H1 (cell line): ENCODE data around the gene TBX21. TPM values are rescaled to one million over a fixed set of nuclear protein-coding genes. Genes with fewer than 3 reads are reported as not detected.

Source experiments
- CTCF ChIA-PET: fragments of 300-600 bp; sonication (Branson Sonifier 250); formaldehyde crosslinking; loops from one replicate; lab custom pipeline; 2021; ENCODE audit not compliant: partially characterized antibody; lab: Charles Lee
- POLR2A ChIA-PET: fragments of 300-600 bp; sonication (Branson Sonifier 250); formaldehyde crosslinking; loops from one replicate; lab custom pipeline; 2021; ENCODE audit warnings: inconsistent platforms; ENCODE audit not compliant: partially characterized antibody; lab: Charles Lee
- DNase-seq, 2 experiments: peaks; one replicate each; pipeline versions ENCODE4 v3.0.0 to v3.0.0-alpha.2; 2010 to 2022; ENCODE audit warnings: low spot score in 2 of 2, low read depth in 1 of 2, mixed read lengths in 1 of 2
- FAIRE-seq: peaks from 2 replicates; lab custom pipeline; 2011; peaks lifted over from hg19 to GRCh38; lab: Jason Lieb, UNC
- H2AFZ ChIP-seq: 2 replicates; pipeline ENCODE4 v1.8.1; 2012; ENCODE audit warnings: low read length, inconsistent platforms
- H2AK5ac ChIP-seq: 2 replicates; pipeline ENCODE4 v1.6.1; 2013; ENCODE audit warnings: low read depth, low read length
- H2BK120ac ChIP-seq: replicated peaks from 2 replicates; pipeline ENCODE3; 2013; ENCODE audit warnings: low read depth, low read length, inconsistent platforms
- H2BK12ac ChIP-seq: 2 replicates; pipeline ENCODE4 v1.6.1; 2013; ENCODE audit warnings: low read depth, low read length
- H2BK15ac ChIP-seq: 2 replicates; pipeline ENCODE4 v1.6.1; 2013; ENCODE audit warnings: low read length
- H2BK20ac ChIP-seq: 2 replicates; pipeline ENCODE4 v1.6.1; 2013; ENCODE audit warnings: low read length
- H2BK5ac ChIP-seq: 2 replicates; pipeline ENCODE4 v1.6.1; 2013; ENCODE audit warnings: low read depth, low read length
- H3K14ac ChIP-seq: 2 replicates; pipeline ENCODE4 v1.6.1; 2013; ENCODE audit warnings: inconsistent platforms; ENCODE audit not compliant: insufficient read length
- H3K18ac ChIP-seq: 2 replicates; pipeline ENCODE4 v1.6.1; 2013; ENCODE audit warnings: low read length; ENCODE audit errors: extremely low read depth
- H3K23ac ChIP-seq: 2 replicates; pipeline ENCODE4 v1.6.1; 2013; ENCODE audit warnings: inconsistent platforms; ENCODE audit not compliant: insufficient read length
- H3K23me2 ChIP-seq: 2 replicates; pipeline ENCODE4 v1.6.1; 2013; ENCODE audit warnings: low read depth, low read length
- H3K27ac ChIP-seq: 2 replicates; pipeline ENCODE4 v1.6.1; 2011; ENCODE audit warnings: low read depth, low read length, inconsistent platforms
- H3K27me3 ChIP-seq, 4 experiments: replicated peaks in 1 of 4; 1 replicate in 1 of 4; 2 replicates in 3 of 4; pipeline versions ENCODE4 v1.6.1 to v1.8.1; 2011 to 2013; ENCODE audit warnings: low read length in 3 of 4, mild to moderate bottlenecking in 3 of 4, inconsistent platforms in 2 of 4, mixed read lengths in 2 of 4, moderate library complexity in 1 of 4; ENCODE audit not compliant: control insufficient read depth in 3 of 4, insufficient read depth in 3 of 4; ENCODE audit errors: extremely low read depth in 1 of 4
- H3K36me3 ChIP-seq, 4 experiments: 2 replicates each; pipeline versions ENCODE4 v1.6.1 to v1.8.1; 2011 to 2013; ENCODE audit warnings: mild to moderate bottlenecking in 4 of 4, low read length in 3 of 4, moderate library complexity in 2 of 4, control low read depth in 1 of 4, inconsistent platforms in 1 of 4; ENCODE audit not compliant: insufficient read depth in 4 of 4, control insufficient read depth in 2 of 4
- H3K4ac ChIP-seq: replicated peaks from 2 replicates; pipeline ENCODE3; 2013; ENCODE audit warnings: low read length, low read depth, mixed read lengths, inconsistent platforms; ENCODE audit not compliant: insufficient read length
- H3K4me1 ChIP-seq, 4 experiments: replicated peaks in 1 of 4; 1 replicate in 1 of 4; 2 replicates in 3 of 4; pipeline versions ENCODE4 v1.6.1 to v1.8.1; 2011 to 2013; ENCODE audit warnings: low read length in 3 of 4, inconsistent platforms in 2 of 4, mixed read lengths in 1 of 4; ENCODE audit not compliant: insufficient read depth in 4 of 4, control insufficient read depth in 3 of 4
- H3K4me2 ChIP-seq, 2 experiments: 2 replicates each; pipeline versions ENCODE4 v1.6.1 to v1.8.1; 2011 to 2013; ENCODE audit warnings: low read depth in 2 of 2, low read length in 2 of 2, control low read depth in 1 of 2, inconsistent platforms in 1 of 2, mild to moderate bottlenecking in 1 of 2; ENCODE audit not compliant: insufficient read depth in 1 of 2
- H3K4me3 ChIP-seq, 4 experiments: fragments of 200-600, 300-600 bp in 1 of 4; sonication (generic), shearing (Covaris generic), sonication (Bioruptor Twin) in 1 of 4; 2 replicates each; pipeline versions ENCODE4 v1.5.1 to v1.8.1; 2011 to 2016; ENCODE audit warnings: low read length in 4 of 4, low read depth in 3 of 4, control low read depth in 2 of 4, inconsistent platforms in 2 of 4, mild to moderate bottlenecking in 2 of 4, mixed read lengths in 1 of 4, moderate library complexity in 1 of 4; ENCODE audit not compliant: insufficient read depth in 2 of 4; ENCODE audit errors: extremely low read depth in 1 of 4
- H3K56ac ChIP-seq: replicated peaks from 2 replicates; pipeline ENCODE3; 2013; ENCODE audit warnings: low read depth, mild to moderate bottlenecking, mixed read lengths, low read length, inconsistent platforms; ENCODE audit not compliant: insufficient read length
- H3K79me1 ChIP-seq: 2 replicates; pipeline ENCODE4 v1.6.1; 2013; ENCODE audit warnings: low read depth, low read length, control low read depth
- H3K79me2 ChIP-seq, 2 experiments: 2 replicates each; pipeline versions ENCODE4 v1.6.1 to v1.8.1; 2012 to 2013; ENCODE audit warnings: low read length in 2 of 2, mild to moderate bottlenecking in 2 of 2, inconsistent platforms in 1 of 2; ENCODE audit not compliant: insufficient read depth in 2 of 2, control insufficient read depth in 1 of 2
- H3K9ac ChIP-seq, 4 experiments: replicated peaks in 1 of 4; 1 replicate in 1 of 4; 2 replicates in 3 of 4; pipeline versions ENCODE4 v1.6.1 to v1.8.1; 2011 to 2013; ENCODE audit warnings: low read depth in 3 of 4, low read length in 3 of 4, control low read depth in 2 of 4, mild to moderate bottlenecking in 2 of 4, moderate library complexity in 2 of 4, inconsistent platforms in 1 of 4; ENCODE audit errors: extremely low read depth in 1 of 4
- H3K9me3 ChIP-seq, 2 experiments: 2 replicates each; pipeline versions ENCODE4 v1.6.1 to v1.8.1; 2012 to 2013; ENCODE audit warnings: mild to moderate bottlenecking in 2 of 2, moderate library complexity in 2 of 2, control low read depth in 1 of 2, inconsistent platforms in 1 of 2, low read depth in 1 of 2, low read length in 1 of 2, mixed read lengths in 1 of 2; ENCODE audit not compliant: insufficient read depth in 2 of 2
- H4K20me1 ChIP-seq, 2 experiments: replicated peaks in 1 of 2; 2 replicates each; pipeline versions ENCODE3 to v1.8.1; 2011 to 2013; ENCODE audit warnings: inconsistent platforms in 2 of 2, low read length in 2 of 2, mild to moderate bottlenecking in 1 of 2; ENCODE audit not compliant: insufficient read depth in 2 of 2, control insufficient read depth in 1 of 2
- H4K5ac ChIP-seq: 2 replicates; pipeline ENCODE4 v1.6.1; 2013; ENCODE audit warnings: low read length, low read depth, mixed read lengths, inconsistent platforms; ENCODE audit not compliant: insufficient read length
- H4K8ac ChIP-seq: 2 replicates; pipeline ENCODE4 v1.8.0; 2013; ENCODE audit warnings: mild to moderate bottlenecking, moderate library complexity, low read length, inconsistent platforms; ENCODE audit not compliant: insufficient read depth; ENCODE audit errors: extremely low read depth
- H4K91ac ChIP-seq: replicated peaks from 2 replicates; pipeline ENCODE3; 2013; ENCODE audit warnings: low read length, mixed read lengths, inconsistent platforms; ENCODE audit not compliant: insufficient read length
- GTF2F1 ChIP-seq: IDR thresholded peaks from 2 replicates; pipeline ENCODE4 v1.6.1; 2012; ENCODE audit warnings: low read depth, low read length, improper control_type of control experiment, borderline replicate concordance
- JUN ChIP-seq: IDR thresholded peaks from 2 replicates; pipeline ENCODE4 v1.6.1; 2011; ENCODE audit warnings: low read depth, mild to moderate bottlenecking, improper control_type of control experiment, low read length
- NRF1 ChIP-seq: IDR thresholded peaks from 2 replicates; pipeline ENCODE4 v1.6.1; 2011; ENCODE audit warnings: mild to moderate bottlenecking, low read depth, low read length, improper control_type of control experiment
- WGBS, 2 experiments: shearing (Covaris generic) in 1 of 2; methylation state at CpG; one replicate each; pipeline versions ENCODE4 v1.1.6 to v1.1.7; 2013 to 2015; ENCODE audit warnings: low lambda C conversion rate in 2 of 2, mixed read lengths in 2 of 2, inconsistent platforms in 1 of 2, low coverage in 1 of 2, missing lambda C conversion rate in 1 of 2; ENCODE audit not compliant: insufficient replicate concordance in 2 of 2, insufficient coverage in 1 of 2, insufficient read length in 1 of 2; ENCODE audit errors: extremely low coverage in 1 of 2, missing lambda C conversion rate in 1 of 2; 5-methylcytosine and 5-hydroxymethylcytosine counted together
- polyA plus RNA-seq, 7 experiments: library from polyadenylated mRNA; depleted of rRNA in 3 of 7; stranded (reverse) in 5 of 7; unstranded in 2 of 7; fragments of >200 nt in 5 of 7; fragments of 200-250 nt in 2 of 7; gene quantifications; 1 replicate in 5 of 7; 2 replicates in 1 of 7; 4 replicates in 1 of 7; pipeline versions ENCODE4 v1.2.1 to v1.2.3, GENCODE V29; 2011 to 2013; ENCODE audit warnings: missing spikeins in 2 of 7, mixed read lengths in 2 of 7
- total RNA-seq: library from RNA; stranded (reverse); fragmentation: NEBNext Ultra II Directional; extraction: Animal tissue kit (Norgen Biotek cat#: 25700); gene quantifications from 2 replicates; pipeline ENCODE4 v1.2.1, GENCODE V29; 2021

TBX21 gene
- total and polyA plus RNA-seq, 2 of the 8 experiments (the other 6 are each of a cell fraction or from before 2014, with no cell fraction given) = not detected

GRCh38 chr17:47705536-47706530 lies 27.2 kb upstream of the TBX21 start:
- Histone ChIP-seq H3K79me2 (no peaks in the 10 kb centered on the region), H4K8ac (no peak overlapping the region), H4K5ac (no peak overlapping the region), H3K4me3 (no peak overlapping the region), H3K9ac (no peak overlapping the region), H3K27me3 (peaks cover 0 to 16% (median 5%) of the 10 kb centered on the region in 4 experiments; a peak in 4 of 7 replicates), H3K14ac (no peak overlapping the region), H3K23me2 (peaks cover 2% of the 10 kb centered on the region; the same call in 1 of the 2 replicates), H3K79me1 (no peaks in the 10 kb centered on the region), H2AFZ (no peak overlapping the region), H2AK5ac (no peak overlapping the region), H3K27ac (no peak overlapping the region), H3K18ac (no peak overlapping the region), H3K36me3 (no peaks in the 10 kb centered on the region), H4K20me1 (peaks cover 0 to 2% of the 10 kb centered on the region in 2 experiments), H4K91ac (no peak overlapping the region), H3K4me2 (no peak overlapping the region), H3K23ac (no peak overlapping the region), H3K9me3 (no peaks in the 10 kb centered on the region), H2BK5ac (no peak overlapping the region), H3K4ac (no peak overlapping the region), H2BK15ac (no peak overlapping the region), H2BK20ac (no peak overlapping the region), H2BK12ac (no peak overlapping the region), H2BK120ac (no peak overlapping the region), H3K4me1 (peaks cover 0 to 5% (median 3%) of the 10 kb centered on the region in 4 experiments; a peak in 5 of 7 replicates), H3K56ac (no peak overlapping the region)
- 85% methylated on average over 12 of the region's 12 CpGs; no CpG with 5 or more reads in 1 of the 2 experiments for WGBS, 2 experiments
- TF ChIP-seq GTF2F1 = no peak
- TF ChIP-seq NRF1 = no peak
- TF ChIP-seq JUN = no peak
- ChIA-PET POLR2A (interaction anchor here (0.6 to 2.3 kb wide), 6 partner anchors 9 to 21 kb away, joined by 3 to 6 read pairs (median 3); no protein-coding TSS in a partner anchor), CTCF (interaction anchor here (1.1 to 19.8 kb wide), 4 partner anchors 8 to 29 kb away, joined by 3 to 441 read pairs (median 12); partner anchors contain the start of genes TBKBP1 and TBX21)
- DNase-seq (no peak), FAIRE-seq (no peak)
